Embryonic facial prominence (tissue), 1 donor: ENCODE data around the gene RPS6KC1.
"Not testable (repeated sequence)": the region's sequence is repeated elsewhere in the genome, so short reads cannot be mapped to it uniquely, and the experiment has no call there.

ENCODE experiments used
- DNase-seq: peaks from one replicate; pipeline ENCODE4 v3.0.0-alpha.2; 2016; ENCODE audit errors: extremely low spot score

Gene RPS6KC1

DNA sequence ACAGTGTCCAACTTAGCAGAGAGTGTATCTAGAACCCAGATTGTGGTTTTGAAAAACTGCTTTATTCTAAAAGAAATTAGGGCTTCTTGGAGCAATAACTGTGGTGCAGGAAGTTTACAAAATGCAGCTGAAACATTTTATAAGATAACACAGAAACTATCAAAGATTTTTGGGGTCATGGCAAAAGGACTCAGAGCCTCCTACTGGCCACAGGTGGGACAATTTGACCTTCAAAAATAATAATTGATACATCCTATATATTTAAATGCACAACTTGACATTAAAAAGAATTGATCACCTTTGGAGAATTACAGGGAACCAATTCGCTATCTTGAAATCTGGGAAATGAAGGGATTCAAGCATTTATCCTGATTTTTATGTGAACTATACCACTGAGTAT is 235.2 kb downstream of the RPS6KC1 start:
- no peak for DNase-seq

DNA sequence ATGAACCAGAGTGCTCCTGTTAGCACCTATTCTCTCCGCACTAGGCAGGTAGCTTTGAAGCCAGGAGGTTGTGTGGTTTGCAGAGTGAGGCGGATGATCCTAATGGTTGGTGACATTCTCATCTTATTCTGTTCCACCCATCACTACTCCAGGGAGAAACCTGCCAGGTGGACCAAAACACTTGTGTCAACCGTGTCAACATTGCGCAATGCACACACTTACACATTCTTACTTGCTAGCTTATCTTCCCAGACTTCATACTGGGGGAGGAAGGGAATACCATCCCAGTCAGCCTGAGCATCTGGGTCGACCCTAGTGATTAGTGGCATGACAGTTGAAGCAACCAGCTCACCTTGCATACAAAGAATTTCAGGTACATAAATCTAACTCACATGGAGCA is 236.9 kb downstream of the RPS6KC1 start:
- DNase-seq: no peak

DNA sequence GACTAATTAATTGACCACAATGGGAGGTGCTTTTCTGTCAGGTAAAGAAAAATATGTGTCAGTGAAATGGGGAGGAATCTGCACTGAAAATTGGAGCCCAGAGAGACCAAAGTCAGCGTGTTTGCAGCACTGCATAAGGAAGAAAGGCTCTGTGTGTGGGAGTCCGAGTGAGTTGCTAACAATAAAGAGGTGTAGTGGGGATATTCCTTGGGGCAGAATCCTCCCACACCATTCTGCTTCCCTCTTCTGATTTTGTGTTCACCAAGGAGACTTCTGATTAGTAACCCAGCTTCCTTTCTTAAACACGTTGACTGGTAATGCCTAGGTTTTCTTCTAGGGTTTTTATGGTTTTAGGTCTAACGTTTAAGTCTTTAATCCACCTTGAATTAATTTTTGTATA is 240.5 kb downstream of the RPS6KC1 start:
- DNase-seq: no peak

DNA sequence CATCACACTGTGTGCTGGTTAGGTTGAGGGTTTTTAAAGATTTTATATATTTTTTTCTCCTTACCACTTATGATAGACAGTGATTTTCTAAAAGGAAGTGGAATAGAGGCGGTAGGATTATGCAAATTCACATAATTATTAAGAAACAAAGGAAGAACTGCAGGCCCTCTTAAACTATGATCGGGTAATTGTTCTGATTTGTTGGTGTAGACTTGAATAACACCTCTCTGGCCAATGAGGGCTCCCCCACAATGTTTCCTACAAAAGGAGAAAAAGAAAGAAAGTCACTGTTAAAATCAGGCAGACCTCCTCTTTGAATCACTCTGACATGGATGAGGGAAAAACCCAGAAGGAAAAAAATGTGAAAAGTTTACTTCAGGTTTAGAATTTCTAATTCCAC is 241.6 kb downstream of the RPS6KC1 start:
- no peak for DNase-seq

DNA sequence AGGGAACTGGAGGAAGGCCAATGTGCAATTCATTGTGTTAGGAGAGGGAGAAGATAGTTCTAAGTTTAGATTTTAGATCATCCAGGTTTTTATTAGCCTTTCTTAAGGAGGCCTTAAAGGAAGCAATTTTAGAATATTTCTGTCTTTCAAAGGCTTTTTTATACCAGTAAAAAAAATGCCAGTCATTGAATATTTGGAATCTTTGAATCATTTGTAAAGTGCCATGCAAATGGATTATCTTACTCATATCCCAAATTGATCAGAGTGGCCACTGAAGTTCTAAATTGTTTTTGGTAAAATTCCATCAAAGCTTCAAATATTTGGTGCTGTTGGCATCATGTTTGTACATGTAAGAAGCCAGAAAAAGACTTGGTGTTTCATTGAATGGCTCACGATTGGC is 244.8 kb downstream of the RPS6KC1 start:
- DNase-seq: no peak

DNA sequence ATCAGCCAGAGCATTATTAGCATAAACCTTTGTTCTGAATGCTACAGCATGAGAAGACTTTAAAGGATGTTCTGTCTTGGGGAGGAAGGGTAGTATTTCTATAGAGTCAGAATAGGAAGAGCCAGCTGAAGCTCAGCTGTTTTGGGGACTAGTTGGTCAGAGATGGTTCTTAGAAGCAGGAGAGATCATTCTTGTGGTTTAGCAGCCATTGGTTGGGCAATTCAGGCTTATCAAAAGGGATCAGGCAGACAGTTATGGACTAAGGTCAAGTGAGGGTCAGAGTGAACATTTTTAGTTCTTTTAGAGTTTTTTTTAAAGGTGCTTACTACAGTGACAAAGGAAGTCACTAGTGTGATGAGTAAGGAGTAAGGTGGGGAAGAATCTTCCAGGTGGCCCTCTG is 245.5 kb downstream of the RPS6KC1 start:
- DNase-seq: no peak

DNA sequence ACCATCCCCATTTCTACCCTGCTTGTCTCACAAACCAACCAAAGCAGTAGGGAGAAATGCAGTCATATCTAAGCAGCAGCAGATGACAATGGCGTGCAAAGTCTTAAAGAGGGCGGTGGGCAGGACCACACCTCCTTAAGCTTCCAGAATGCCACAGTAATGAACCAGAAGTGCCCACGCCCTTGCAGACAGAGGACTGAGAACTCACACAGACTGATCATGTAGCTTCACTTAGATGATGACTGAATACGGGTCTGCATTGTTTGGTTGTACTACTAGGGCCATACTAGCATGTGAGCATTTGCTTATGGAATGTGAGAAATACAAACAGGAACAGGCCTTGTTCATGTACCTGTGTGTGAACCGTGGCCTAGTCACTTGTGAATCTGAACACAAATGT is 246.0 kb downstream of the RPS6KC1 start:
- no peak for DNase-seq

DNA sequence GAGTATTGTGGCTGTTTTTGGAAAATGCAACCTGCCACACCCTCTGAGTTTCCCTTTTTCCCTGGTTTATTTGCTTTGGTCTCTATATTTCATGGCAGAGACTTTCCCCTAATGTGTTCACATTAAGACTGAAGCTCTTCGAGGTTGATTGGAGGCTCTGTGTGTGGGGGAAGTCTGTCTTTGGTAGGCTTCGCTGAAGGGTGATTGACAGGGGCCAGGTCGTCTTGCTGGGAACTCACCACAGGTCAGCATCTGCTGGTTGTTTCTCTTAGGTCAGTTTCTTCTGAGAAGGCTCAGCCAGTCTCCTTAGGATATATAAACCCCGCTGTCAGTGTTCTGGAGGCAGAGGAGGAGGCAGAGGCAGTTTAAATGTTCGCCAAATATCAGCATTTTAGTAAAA is 249.4 kb downstream of the RPS6KC1 start:
- no peak for DNase-seq

DNA sequence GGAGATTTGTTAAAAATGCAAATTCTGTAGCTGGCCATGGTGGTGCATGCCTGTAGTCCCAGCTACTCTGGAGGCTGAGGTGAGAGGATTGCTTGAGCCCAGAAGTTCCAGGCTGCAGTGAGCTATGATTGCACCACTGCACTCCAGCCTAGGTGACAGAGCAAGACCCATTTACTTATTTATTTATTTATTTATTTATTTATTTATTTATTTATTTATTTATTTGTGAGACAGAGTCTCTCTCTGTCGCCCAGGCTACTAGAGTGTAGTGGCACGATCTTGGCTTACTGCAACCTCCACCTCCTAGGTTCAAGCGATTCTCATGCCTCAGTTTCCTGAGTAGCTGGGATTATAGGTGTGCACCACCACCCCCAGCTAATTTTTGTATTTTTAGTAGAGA is 250.5 kb downstream of the RPS6KC1 start:
- DNase-seq: not testable (repeated sequence)

DNA sequence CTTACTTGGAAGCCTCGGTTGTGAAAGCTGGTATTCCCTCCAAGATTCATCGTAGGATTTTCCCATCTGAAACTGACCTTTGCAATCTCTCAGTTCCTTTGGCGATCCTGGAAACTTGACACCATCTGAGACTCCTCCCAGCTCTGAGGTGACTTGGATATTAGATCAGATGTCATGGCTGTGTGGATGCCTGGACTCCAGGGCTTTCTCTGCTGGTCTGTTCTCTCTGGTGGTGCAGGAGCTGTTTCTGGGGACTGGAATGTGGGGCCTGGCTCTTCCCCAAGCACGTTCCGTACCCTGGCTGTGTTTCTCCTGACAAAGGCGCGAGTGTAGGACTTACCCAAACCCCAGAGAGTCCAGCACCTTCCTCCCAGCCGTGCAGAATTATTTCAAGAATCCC is 252.2 kb downstream of the RPS6KC1 start:
- no peak for DNase-seq

DNA sequence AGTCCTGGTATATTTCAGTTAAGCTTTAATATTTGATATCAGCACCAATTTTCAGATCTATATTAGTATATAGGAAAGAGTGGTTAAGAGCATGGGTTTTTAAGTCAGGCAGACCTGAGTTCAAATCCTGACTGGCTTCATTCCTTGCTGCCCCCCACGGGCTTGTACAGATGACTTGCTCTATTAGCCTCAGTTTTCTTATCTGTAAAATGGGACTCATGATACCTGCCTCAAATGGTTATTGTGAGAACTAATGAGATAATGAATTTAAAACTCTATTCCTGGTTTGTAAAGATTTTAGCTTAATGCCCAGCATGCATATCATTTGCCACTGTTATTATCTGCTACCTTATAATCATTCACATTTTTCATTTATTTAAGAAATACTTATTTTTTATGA is 264.5 kb downstream of the RPS6KC1 start:
- DNase-seq: no peak

DNA sequence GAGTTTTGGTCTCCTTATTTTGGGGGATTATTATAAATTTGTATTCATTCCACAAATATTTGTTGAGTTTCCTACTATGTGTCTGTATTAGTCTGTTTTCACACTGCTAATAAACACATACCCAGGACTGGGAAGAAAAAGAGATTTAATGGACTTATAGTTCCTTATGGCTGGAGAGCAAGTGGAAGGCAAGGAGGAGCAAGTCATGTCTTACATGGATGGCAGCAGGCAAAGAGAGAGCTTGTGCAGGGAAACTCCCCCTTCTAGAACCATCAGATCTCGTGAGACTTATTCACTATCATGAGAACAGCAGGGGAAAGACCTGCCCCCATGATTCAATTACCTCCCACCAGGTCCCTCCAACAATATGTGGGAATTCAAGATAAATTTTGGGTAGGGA is 267.4 kb downstream of the RPS6KC1 start:
- not testable (repeated sequence) for DNase-seq

DNA sequence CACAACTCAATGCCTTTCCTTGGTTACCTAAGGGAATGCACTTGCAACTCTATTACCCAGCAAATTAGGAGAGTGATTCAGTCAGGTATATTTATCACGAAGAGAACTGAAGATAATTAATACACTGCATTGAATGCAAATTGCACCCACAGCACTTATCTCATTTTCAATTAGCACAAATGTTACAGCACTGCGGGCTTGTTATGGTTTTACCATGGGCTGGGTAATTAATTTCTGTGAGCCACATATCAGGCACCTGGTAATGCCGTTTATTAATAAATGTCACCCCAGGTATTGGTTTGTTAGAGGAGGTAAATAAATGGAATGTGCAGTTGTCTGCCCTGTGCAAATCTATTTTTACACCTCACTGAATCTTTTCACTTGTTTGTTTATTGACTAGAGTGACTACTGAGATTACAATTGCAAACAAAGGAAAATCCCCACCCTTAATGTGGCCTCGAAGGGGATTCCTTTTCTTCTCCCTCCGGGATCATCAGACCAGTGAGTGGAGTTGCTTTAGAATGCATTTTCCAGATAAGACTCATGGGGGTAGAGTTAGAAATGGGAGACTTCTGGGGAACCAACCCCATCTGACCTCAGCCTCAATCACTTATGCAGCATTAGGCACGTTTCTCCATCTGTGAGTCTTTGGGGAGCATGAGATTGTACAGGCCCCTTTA is 269.3 kb downstream of the RPS6KC1 start:
- no peak for DNase-seq
